ENCODE results near the gene ASPDH. TPM values are rescaled to one million over a fixed set of nuclear protein-coding genes. Genes with fewer than 3 reads are reported as not detected.

ASPDH gene
- polyA plus RNA-seq, 3 donors, result 7.0 to 13.2 (median 12.4) TPM

DNA sequence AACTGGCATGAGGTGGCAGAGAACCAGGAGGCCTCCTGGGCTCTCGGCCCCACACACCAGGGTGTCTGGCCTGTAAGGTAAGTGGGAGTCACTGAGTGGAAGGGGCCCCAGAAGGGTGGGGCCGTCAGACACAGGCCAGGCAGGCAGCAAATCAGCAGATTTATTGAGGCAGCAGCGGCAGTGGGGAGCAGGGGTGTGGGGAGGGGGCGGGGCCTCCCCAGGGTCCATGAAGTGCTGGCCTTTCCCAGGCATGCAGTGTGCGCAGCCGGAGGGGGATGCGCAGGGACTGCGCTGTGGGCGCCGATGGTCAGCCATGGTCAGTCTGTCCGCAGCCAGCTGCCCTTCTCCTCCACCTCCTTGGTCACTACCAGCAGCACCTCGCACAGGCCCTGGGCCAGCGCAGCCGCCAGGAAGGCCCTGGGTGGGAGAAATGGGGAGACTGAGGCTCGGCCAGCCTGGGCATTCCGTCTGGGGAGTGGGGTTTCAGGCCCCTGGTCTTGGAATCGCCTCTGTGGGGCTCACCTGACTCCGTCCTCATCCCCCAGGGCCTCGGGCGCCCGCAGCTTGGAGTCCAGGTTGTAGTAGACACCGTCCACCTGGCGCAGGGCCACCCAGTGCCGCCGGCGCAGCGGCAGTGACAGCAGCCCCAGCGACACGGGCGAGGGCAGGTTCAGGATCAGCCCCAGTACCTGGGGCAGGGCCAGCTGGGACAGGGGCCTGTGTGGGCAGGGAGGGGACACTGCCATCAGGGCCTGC, 7.7 kb downstream of the ASPDH start:
- no peak for DNase-seq (ENCODE audit: extremely low read depth in 1 of 11, low read depth in 9 of 11, low spot score in 4 of 11)

DNA sequence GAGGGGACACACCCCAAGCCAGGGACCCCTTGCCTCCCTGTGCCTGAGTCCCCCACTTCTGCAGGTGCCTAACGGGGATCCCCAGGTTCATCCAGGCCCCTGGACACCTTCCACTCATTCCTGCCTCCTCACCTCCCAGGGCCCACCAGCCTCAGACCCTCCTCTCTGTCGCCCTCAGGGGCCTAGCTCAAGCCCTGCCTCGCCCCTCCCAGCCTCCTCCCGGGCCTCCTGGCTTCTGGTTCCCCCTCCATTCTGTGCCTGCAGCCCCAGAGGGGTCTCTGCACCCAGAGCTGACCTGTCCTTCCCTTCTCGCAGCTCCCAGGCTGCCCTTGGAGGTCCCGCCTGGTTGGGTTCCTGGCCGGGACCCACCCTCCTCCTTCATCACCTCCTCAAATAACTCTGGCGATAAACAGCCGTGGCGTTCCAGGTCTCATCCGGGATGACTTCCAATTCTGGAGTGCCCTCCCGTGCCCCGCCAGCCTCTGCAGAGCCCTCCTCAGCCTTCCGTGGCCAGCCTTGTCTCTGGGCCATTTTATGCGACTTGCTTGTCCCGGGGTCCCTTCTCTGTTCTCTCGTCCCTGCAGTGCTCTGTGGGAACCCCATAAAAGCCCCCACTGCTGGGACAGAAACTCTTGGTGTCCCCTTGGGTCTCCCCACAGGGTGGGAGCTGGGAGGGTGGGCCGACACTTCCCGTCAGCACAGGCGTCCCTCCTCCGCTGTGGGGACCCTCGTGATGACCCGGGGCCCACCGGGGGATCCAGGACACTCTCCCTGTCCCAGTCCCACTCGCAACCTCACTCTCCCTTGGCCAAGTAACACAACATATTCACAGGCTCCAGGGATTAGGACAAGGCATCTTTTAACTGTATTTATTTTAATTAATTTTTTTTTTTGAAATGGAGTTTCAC, 11.9 kb downstream of the ASPDH start:
- DNase-seq (ENCODE audit: extremely low read depth in 1 of 11, low read depth in 9 of 11, low spot score in 4 of 11), result no peak

DNA sequence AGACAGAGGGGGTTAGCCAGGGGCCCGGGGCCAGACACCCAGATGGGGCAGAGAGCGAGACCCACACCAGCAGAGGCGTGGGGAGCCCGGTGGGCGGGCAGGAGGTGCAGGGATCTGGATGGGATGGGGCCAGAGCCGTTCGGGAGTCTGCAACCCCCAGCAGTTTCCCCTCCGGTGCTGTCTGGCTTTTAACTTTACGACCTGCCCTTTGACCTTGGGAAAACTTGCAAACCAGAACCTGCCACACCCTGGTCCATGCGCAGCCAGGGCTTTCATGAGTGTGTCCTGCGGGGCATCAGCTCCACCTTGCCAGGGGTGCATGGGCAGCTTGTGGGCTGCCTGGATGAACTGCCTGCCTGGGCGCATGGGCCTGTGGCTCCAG, 12.5 kb downstream of the ASPDH start:
- DNase-seq (ENCODE audit: extremely low read depth in 1 of 11, low read depth in 9 of 11, low spot score in 4 of 11), result no peak

DNA sequence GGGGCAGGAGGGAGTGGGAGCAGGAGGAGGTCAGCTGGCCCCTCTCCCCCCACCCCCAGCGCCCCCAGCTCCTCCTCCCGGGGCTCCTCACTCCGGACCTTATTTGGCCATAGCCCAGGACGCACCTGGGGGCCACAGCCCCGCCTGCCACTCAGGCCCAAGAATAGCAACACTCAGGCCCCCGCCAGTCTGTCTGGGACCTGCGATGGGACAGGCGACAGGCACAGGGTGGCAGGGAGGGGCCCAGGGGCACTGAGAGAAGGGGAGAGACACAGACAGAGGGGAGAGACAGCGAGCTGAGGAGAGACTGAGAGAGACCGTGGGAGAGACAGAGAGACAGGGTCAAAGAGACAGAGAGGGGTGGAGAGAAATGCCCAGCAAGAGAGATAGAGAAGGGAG, 13.0 kb downstream of the ASPDH start:
- DNase-seq (ENCODE audit: extremely low read depth in 1 of 11, low read depth in 9 of 11, low spot score in 4 of 11), result no peak

DNA sequence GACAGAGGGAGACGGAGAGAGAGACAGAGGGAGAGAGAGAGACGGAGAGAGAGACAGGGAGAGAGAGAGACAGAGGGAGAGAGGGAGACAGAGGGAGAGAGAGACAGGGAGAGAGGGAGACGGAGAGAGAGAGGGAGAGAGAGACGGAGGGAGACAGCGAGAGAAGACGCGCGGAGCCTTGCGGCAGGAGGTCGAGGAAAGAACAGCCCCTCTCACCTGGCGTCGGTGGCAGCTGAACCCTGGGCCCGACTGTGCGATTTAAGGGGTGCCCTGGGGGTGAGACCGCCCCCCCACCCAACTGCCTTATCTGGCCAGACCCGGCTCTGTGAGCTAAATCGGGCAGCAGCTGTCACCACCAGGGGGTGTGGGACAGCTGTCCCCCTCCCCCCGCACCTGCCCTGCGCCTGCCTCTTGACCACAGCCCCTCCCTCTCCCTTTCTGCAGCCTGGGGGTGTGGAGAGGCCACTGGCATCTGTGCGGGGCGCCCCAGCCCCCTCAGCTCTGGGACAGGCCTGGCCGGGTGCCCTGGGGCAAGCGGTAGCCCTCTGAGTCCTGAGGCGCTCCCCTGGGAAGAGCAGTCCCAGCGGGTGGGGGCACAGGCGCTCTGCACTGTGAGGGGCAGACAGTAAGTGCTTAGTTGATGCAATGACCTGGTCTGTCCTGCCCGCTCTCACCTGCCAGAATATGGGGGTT, 13.5 kb downstream of the ASPDH start:
- no peak for DNase-seq (ENCODE audit: extremely low read depth in 1 of 11, low read depth in 9 of 11, low spot score in 4 of 11)

DNA sequence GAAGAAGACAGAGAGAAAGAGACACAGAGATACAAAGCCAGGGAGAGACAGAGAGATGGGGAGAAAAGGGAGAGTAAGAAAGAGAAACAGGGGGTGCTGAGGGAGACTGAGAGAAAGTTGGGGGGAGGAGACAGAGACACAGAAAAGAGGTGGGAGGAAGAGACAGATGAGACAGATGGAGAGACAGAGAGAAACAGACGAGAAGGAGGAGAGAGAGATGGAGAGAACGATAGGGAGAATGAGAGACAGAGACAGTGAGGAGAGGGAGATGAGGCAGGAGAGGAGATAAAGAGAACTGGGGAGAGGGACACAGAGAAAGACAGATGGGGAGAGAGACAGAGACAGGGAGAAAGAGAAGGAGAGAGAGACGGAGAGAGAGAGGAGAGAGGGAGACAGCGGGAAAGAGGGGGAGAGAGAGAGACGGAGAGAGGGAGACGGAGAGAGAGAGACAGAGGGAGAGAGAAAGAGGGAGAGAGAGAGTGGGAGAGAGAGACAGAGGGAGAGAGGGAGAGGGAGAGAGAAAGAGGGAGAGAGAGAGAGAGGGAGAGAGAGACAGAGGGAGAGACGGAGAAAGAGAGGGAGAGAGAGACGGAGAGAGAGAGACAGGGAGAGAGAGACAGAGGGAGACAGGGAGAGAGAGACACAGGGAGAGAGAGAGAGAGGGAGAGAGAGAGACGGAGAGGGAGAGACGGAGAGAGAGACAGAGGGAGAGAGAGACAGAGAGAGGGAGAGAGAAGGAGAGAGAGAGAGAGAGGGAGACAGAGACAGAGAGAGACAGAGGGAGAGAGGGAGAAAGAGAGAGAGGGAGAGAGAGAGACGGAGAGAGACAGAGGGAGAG, 15.3 kb downstream of the ASPDH start:
- DNase-seq (ENCODE audit: extremely low read depth in 1 of 11, low read depth in 9 of 11, low spot score in 4 of 11), result no peak

DNA sequence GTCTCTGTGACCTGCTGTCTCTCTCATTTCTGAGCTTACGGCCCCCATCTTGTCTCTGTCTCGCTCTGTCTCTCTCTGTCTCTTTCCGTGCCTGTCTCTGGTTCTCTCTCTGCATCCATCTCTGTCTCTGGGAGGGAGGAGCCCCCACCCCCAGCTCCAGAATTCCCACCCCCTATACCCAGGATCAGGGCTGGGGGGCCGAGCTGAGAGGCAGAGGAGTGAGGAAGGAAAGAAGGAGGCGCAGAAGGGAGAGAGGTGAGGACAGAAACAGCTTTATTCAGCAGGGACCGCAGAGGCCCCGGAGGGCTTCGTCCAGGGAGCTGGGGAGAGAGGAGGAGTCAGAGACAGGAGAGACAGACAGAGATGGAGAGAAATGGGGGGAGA, 16.7 kb downstream of the ASPDH start:
- no peak for DNase-seq (ENCODE audit: extremely low read depth in 1 of 11, low read depth in 9 of 11, low spot score in 4 of 11)

DNA sequence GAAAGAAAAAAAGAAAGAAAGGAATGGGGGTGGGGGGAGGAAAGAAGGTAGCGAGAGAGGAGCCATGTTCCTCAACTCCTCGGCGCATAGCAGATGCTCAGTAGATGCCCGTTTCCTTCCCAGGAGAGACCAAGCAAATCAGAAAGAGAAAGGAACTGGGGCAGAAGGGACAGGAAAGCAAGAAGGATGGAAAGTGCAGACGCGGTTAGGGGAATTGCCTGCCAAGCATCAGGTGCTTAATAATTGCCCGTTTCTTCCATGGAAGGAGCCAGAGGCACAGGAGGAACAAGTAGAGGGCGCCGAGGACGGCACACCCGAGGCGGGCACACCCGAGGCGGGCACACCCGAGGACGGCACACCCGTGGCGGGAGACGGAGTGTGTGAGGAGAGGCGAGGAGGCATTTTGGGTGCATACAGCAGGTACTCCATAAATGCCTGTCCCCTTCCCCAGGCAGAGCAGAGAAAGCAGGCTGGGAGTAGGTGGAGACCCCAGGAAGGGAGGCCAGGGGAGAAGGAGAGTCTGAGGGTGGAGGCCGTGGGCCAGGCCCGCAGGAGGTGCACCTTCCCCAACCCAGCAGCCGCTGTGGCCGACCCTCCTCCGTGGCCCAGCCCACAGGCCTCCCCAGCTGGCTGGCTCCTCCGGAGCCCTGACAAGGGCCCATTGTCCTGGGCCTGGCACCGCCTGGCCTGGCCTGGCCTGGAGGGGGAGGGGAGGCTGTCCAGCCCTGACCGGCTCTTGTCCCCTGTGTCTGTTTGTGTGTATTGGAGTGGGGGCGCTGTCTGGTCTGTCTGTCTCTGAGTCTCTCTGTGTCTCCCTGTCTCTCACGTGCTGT, 17.3 kb downstream of the ASPDH start:
- DNase-seq (ENCODE audit: extremely low read depth in 1 of 11, low read depth in 9 of 11, low spot score in 4 of 11), result no peak

DNA sequence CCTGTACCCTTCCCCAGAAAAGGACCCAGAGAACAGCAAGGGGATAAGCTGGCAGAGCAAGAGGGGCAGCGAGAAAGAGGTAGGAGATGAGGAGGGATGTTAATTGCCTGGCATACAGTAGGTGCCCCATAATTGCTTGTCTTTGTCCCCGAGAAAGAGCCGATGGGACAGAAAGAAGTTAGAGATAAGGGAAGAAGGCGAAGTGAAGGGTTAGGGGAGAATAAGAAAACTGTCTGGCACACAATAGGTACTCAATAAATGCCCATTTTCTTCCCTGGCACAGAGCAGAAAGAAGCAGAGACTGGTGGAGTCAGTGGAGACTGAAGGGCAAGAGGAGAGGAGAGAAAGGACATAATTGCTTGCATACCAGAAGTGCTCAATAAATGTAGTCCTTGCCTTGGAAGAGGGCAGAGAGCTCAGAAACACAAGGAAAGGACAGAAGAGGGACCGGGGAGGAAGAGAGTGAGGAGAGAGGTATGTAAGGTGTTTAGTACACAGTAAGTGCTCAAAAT, 18.6 kb downstream of the ASPDH start:
- no peak for DNase-seq (ENCODE audit: extremely low read depth in 1 of 11, low read depth in 9 of 11, low spot score in 4 of 11)

DNA sequence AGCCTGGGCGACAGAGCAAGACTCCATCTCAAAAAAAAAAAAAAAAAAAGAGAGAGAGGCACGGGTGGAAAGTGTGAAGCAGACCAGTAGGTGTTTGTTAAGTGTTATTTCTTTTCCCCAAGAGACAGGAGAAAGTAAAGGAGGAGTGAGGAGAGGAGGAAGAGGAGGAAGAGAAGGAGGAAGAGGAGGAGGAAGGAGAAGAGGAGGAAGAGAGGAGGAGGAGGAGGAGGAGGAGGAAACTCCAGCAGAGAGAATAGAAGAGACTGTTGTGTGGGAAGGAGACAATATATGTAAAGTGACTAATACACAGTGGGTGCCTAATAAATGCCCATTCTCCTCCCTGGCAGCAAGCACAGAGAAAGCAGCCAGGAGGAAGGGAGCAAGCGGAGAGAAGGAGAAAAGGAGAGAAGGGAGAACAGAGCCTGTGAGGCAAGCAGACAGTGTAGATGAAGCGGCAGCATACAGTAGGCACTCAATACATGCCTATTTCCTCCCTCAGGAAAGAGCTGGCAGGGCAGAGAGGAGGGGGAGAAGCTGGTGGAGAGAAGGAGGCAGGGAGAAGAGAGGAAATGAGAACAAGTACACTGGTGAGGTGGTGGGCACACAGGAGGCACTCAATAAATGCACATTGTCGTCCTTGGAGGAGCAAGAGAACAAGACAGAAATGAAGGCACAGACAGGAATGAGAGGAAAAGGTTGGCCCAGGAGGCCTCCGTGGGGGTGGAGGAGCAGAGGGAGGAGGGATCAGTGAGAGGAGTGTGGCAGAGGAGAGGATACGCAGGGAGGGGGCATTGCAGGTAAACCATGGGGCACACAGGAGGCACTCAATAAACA, 19.3 kb downstream of the ASPDH start:
- no peak for DNase-seq (ENCODE audit: extremely low read depth in 1 of 11, low read depth in 9 of 11, low spot score in 4 of 11)

DNA sequence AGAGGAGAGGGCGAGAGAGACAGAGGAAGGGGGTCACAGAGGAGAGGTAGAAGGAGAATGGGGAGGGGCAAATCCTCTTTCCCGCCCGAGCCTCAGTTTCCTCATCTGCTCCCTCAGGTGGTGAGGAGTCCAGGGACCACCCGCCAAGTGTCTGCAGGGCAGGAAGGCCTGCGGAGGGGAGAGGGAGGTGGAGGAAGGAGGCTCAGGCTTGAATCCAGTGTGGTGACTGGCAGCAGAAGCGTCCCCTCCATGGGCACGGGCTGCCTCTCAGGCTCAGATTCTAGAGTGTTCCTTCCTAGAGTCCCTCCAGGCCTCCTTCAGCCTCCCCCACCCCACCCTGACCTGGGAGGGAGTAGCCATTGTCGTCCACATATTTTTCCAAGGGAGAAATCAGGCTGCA, 20.5 kb downstream of the ASPDH start:
- DNase-seq (ENCODE audit: extremely low read depth in 1 of 11, low read depth in 9 of 11, low spot score in 4 of 11), result no peak

DNA sequence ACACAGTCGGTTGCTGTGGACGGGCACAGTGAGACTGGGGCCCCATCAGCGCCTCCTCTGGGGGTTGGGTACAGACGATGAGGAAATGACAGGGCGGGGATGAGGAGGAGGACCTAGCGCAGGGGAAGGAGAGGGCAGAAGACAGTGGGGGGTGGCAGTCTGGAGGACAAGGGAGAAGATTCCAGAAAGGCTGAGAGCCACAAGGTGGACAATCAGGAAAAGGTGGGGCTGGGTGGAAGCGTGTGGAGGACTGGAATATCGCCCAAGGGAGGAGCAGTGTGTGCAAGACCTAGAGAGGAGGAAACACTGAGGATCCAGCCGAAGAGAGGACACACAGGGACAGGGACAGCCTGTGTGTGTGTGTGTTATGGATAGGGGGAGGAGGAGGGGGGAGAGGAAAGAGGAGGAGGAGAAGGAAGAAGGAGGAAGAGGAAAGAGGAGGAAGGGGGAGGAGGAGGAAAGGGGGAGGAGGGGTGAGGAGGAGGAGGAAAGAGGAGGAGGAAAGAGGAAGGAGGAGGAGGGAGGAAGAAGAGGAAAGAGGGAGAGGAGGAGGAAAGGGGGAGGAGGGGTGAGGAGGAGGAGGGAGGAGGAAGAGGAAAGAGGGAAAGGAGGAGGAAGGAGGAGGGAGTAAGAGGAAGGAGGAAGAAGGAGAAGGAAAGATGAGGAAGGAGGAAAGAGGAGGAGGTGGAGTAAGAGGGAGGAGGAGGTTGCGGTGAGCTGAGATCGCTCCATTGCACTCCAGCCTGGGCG, 21.2 kb downstream of the ASPDH start:
- no peak for DNase-seq (ENCODE audit: extremely low read depth in 1 of 11, low read depth in 9 of 11, low spot score in 4 of 11)

DNA sequence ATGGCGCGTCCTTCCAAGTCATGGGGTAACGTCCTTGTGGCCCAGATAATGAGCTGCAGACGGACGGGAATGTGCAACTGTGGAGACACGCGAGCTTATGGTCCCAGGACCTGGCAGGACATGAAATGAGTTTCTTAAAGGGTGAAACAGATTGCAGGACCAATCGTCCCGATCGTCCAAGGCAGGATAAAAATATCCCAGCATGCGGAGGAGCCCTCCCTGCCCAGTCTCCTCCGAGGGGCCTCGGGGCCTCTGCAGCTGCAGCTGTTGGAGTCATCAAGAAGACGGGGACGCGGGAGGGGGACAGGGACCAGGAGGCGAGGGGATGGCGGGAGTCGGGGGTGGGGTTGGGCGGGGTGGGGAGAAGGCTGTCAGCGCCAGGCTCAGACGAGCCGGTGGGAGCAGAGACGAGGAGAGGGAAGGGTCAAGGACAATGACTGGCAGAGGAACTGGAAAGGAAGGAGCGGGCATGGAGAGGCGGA, 22.7 kb downstream of the ASPDH start:
- no peak for DNase-seq (ENCODE audit: extremely low read depth in 1 of 11, low read depth in 9 of 11, low spot score in 4 of 11)

DNA sequence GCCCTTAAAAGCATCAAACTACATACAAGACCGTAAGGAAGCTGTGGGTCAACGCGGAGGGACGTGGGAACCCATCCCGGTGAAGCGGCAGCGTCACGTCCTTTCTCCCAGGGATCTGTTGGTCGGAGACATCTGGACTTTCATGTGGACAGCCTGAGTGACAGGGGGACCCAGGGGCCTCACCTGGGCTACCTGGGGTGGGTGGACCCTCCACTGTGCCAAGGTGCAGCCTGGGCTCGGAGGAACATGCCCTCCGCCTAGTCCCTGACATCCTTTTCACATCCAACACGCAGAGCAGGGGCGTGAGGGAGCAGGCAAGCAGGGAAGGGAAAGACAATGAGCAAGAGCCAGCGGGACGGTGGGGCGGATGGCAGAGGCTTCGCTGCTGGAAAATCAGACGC, 23.3 kb downstream of the ASPDH start:
- no peak for DNase-seq (ENCODE audit: extremely low read depth in 1 of 11, low read depth in 9 of 11, low spot score in 4 of 11)

DNA sequence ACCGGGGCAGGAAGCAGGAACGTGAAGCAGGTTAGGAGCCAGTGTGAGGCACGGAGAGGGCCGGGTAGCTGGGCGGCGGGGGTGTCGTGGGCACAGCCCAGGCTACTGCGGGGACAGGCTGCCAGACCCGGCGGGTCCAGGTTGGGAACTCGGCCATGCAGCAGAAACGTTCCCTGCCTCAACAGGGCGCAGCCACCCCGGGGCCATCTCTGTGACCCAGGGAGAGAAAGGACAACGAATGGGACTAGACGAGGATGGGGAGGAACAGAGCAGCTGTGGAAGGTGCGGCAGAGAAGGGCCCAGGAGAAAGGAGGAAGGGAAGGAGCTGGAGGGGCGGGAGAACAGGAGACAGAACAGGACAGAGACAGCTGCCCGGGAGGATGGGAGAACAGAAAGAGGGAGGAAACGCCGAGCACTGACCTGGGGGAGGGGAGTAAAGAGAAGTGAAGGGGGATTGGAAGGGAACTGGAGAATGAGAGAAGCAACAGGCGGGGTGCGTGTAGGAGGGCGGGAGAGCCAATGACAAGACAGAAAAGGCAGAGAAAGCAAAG, 24.2 kb downstream of the ASPDH start:
- no peak for DNase-seq (ENCODE audit: extremely low read depth in 1 of 11, low read depth in 9 of 11, low spot score in 4 of 11)
